Loucy (cell line): ENCODE results near the gene CTLA4.

ENCODE experiments used
- CTCF ChIP-seq: fragments of 200-600 bp; sonication (generic); conservative IDR thresholded peaks from 2 replicates; pipeline ENCODE4 v1.5.1; 2014; ENCODE audit warnings: mild to moderate bottlenecking, antibody characterized with exemption, low read length
- EZH2phosphoT487 ChIP-seq: fragments of 200-600 bp; IDR thresholded peaks from 2 replicates; pipeline ENCODE4 v1.6.1; 2018; ENCODE audit warnings: antibody characterized with exemption, mild to moderate bottlenecking, moderate library complexity, borderline replicate concordance

- TF ChIP-seq CTCF (no peak), EZH2phosphoT487 (no peak)
Observed at GRCh38 chr2:203849010-203849409, 18.6 kb upstream of the CTLA4 start.
